ENCODE data around the gene FAM186B. TPM values are rescaled to one million over a fixed set of nuclear protein-coding genes. Genes with fewer than 3 reads are reported as not detected.

The FAM186B gene
- total and polyA plus RNA-seq, 2 of the 13 experiments (the other 11 are each of a cell fraction or from before 2014, with no cell fraction given) = 0.07 to 0.20 TPM

DNA sequence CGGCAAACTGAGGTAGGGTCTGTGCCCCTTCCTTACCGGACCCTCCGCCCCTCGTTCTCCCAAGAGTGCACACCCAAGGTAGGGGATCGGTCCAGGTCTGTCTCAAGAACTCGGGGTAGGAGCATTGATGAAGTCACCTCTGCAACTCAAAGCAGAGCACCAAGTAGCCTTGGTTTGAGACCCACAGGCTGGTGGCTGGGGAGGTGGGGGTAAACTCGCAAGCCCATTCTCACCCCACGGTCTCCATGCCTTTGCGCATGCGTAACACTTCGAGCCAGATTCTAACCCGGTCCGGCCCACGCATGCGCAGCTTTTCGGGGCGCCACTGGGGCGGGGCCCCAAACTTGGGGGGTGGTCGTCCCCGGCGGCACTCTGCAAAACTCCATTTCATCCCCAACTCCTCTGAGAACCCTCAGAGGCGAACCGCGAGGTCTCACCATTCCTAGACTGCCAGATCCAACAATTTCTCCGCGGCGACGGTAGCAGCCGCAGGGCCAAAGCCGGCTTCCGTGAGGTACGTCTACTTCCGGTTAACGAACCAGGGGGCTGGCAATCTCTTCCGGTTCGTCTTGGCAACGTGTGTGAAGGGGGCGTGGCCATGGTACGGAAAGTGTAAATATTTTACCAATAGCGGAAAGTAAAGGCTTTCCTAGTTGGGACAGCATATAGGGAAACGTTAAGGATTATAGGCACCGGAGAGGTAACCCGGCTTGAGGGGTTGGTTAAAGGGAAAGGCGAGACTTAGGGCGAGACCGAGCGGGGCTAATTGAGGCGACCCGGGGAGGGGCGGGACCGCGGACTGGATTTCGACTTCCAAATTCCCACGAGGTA is 37.6 kb downstream of the FAM186B start, which contains the start of gene MCRS1 (continued):
- TF ChIP-seq, protein P1, sequence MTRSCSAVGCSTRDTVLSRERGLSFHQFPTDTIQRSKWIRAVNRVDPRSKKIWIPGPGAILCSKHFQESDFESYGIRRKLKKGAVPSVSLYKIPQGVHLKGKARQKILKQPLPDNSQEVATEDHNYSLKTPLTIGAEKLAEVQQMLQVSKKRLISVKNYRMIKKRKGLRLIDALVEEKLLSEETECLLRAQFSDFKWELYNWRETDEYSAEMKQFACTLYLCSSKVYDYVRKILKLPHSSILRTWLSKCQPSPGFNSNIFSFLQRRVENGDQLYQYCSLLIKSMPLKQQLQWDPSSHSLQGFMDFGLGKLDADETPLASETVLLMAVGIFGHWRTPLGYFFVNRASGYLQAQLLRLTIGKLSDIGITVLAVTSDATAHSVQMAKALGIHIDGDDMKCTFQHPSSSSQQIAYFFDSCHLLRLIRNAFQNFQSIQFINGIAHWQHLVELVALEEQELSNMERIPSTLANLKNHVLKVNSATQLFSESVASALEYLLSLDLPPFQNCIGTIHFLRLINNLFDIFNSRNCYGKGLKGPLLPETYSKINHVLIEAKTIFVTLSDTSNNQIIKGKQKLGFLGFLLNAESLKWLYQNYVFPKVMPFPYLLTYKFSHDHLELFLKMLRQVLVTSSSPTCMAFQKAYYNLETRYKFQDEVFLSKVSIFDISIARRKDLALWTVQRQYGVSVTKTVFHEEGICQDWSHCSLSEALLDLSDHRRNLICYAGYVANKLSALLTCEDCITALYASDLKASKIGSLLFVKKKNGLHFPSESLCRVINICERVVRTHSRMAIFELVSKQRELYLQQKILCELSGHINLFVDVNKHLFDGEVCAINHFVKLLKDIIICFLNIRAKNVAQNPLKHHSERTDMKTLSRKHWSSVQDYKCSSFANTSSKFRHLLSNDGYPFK (CRISPR knock-in tag; IDR thresholded peaks at IDR 0.05; ENCODE audit: borderline replicate concordance) = peak; percentile 78
- no peak; the same call in 1 of the 2 replicates for TF ChIP-seq ZNF256 (CRISPR knock-in tag; conservative IDR thresholded peaks at IDR 0.05)
- TF ChIP-seq POLR2AphosphoS2 (IDR thresholded peaks at IDR 0.05; ENCODE audit: low read depth, low read length) = peak; percentile 63; the same call in 1 of the 2 replicates
- TF ChIP-seq ZNF383 (CRISPR knock-in tag; IDR thresholded peaks at IDR 0.05; ENCODE audit: borderline replicate concordance) = no peak
- no peak for TF ChIP-seq ARNT2 (CRISPR knock-in tag; IDR thresholded peaks at IDR 0.05; ENCODE audit: low read depth)
- no peak for TF ChIP-seq NBN (conservative IDR thresholded peaks at IDR 0.05)
- TF ChIP-seq DBP (CRISPR knock-in tag; IDR thresholded peaks at IDR 0.05; ENCODE audit: not compliant biosample characterization) = no peak
- no peak for TF ChIP-seq FUBP1 (CRISPR knock-in tag; IDR thresholded peaks at IDR 0.05; ENCODE audit: borderline replicate concordance)
- no peak for TF ChIP-seq ZNF362 (CRISPR knock-in tag; IDR thresholded peaks at IDR 0.05; ENCODE audit: borderline replicate concordance)
- TF ChIP-seq HOXD1 (CRISPR knock-in tag; IDR thresholded peaks at IDR 0.05) = no peak
- TF ChIP-seq FOXA3 (CRISPR knock-in tag; IDR thresholded peaks at IDR 0.05) = peak; percentile 44; the same call in 1 of the 2 replicates
- no peak for TF ChIP-seq ZBTB7B (CRISPR knock-in tag; IDR thresholded peaks at IDR 0.05)
- TF ChIP-seq MBNL3 (CRISPR knock-in tag; conservative IDR thresholded peaks at IDR 0.05) = no peak
- no peak for TF ChIP-seq SIN3A (IDR thresholded peaks at IDR 0.05; ENCODE audit: borderline replicate concordance, low read depth, low read length)
- TF ChIP-seq TP53 (CRISPR knock-in tag; conservative IDR thresholded peaks at IDR 0.05) = no peak
- TF ChIP-seq ZUFSP (CRISPR knock-in tag; IDR thresholded peaks at IDR 0.05; ENCODE audit: borderline replicate concordance) = no peak
- TF ChIP-seq ZNF546 (CRISPR knock-in tag; conservative IDR thresholded peaks at IDR 0.05) = no peak
- no peak for TF ChIP-seq SOX13 (IDR thresholded peaks at IDR 0.05)
- no peak for TF ChIP-seq SOX13 (CRISPR knock-in tag; conservative IDR thresholded peaks at IDR 0.05 in 1 of 2, IDR thresholded peaks at IDR 0.05 in 1 of 2)
- peak; percentile 70; the same call in 1 of the 2 replicates for TF ChIP-seq KLF11 (CRISPR knock-in tag; IDR thresholded peaks at IDR 0.05)
- TF ChIP-seq ARHGAP35 (CRISPR knock-in tag; IDR thresholded peaks at IDR 0.05; ENCODE audit: borderline replicate concordance) = peak; percentile 30; the same call in 1 of the 2 replicates
